GM12874 (cell line): ENCODE measurements around the gene ATG7.

Source experiments
- TF ChIP-seq, protein P1 (sequence below): IDR thresholded peaks from 2 replicates; pipeline ENCODE4 v1.5.1; 2011; ENCODE audit warnings: low read depth, mild to moderate bottlenecking, control low read depth, low read length, moderate library complexity; ENCODE audit not compliant: insufficient read depth

Gene ATG7

DNA sequence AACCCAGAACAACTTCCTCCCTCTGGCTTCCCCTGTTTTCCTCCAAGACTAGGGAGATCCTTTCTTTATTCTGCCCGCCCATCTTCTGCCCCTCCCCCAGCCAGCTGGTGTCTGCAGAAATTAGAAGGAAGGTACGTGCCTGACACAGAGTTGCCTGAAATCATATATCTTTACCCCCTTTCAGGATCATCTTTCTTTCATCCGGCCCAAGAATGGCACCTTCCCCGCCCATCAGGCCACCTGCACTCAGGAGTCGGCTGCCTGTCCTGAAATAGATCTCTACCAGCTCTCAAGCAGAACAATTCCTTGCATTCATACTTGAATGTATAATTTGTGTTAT is 237.8 kb downstream of the ATG7 start:
- TF ChIP-seq, protein P1, sequence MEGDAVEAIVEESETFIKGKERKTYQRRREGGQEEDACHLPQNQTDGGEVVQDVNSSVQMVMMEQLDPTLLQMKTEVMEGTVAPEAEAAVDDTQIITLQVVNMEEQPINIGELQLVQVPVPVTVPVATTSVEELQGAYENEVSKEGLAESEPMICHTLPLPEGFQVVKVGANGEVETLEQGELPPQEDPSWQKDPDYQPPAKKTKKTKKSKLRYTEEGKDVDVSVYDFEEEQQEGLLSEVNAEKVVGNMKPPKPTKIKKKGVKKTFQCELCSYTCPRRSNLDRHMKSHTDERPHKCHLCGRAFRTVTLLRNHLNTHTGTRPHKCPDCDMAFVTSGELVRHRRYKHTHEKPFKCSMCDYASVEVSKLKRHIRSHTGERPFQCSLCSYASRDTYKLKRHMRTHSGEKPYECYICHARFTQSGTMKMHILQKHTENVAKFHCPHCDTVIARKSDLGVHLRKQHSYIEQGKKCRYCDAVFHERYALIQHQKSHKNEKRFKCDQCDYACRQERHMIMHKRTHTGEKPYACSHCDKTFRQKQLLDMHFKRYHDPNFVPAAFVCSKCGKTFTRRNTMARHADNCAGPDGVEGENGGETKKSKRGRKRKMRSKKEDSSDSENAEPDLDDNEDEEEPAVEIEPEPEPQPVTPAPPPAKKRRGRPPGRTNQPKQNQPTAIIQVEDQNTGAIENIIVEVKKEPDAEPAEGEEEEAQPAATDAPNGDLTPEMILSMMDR = no peak

DNA sequence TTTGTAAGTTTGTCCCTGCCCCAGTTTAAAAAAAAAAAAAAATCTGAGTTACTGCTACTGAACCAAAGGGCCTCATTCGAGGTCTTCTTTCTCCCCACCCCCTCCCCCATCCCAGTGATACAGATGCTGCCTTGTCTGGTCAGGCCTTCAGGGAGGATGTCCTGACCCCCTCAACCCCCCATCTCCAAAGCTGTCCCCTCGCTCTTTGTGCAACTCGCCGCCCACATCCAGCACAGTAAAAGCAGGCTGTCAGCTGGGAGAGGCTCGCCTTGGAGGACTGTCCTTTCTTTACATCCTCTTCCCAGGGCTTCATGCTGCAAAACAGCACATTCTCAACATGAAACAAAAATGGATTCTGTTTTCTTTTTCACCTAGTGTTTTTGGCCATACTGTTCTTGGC is 238.2 kb downstream of the ATG7 start:
- TF ChIP-seq, protein P1 = no peak

DNA sequence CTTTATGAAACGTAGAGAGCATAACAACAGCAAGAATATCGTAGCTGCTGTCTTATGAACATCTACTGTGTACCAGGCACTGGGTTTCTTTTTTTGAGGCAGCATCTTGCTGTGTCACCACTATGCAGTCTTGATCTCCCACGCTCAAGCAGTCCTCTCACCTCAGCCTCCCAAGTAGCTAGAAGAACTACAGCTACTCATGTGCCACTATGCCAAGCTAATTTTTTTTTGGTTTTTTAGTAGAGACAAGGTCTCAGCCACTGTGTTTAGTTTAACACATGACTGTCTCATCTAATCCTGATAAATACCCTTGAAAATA is 241.6 kb downstream of the ATG7 start:
- TF ChIP-seq, protein P1 = no peak

DNA sequence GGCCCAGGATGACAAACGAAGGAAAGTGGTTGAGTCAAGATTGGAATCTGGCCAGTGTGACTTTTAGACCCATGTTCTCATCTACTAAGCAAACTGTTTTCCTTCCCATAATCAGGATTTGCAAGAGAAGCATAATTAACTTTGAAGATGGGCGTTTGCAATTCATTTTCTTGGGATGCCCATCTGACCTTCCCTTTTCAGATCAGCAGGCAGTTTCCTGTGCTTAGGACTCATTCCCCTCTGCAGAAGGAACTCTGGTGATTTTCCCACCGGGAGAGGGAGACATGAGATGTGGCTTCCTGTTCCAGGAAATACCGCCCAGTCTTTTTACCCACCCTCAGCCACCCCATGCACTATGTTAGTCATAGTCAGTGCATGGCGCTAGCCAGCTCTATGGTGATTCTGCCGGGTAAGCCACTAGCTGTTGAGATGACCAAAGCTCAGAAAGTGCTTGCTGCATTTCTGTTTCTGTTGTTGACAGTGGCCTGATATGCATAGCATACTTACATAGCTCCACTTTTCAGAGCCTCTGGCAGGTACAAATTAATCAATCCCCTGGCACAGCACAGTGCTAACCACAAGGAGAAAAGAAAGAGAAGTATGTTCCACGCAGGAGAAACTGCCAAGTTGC is 242.1 kb downstream of the ATG7 start:
- TF ChIP-seq, protein P1 = no peak

DNA sequence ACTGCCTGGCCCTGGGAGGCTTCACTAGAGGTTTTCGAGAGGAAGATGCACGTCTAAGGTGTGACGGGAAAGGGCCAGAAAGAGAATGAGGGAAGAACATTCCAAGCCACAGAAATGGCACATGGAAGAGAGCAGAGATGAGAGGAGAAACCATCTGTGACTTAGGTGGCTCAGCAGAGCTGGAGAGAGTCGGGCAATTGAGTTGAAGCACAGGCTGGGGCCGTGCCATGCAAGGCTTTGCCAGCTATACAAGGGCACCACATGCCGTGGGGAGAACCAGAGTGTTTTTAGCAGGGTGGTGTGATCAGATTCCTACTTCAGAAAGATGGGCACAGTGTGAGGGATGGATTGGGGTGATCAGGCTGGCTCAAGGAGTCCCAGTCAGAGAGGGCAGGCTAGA is 245.4 kb downstream of the ATG7 start:
- TF ChIP-seq, protein P1 = no peak

DNA sequence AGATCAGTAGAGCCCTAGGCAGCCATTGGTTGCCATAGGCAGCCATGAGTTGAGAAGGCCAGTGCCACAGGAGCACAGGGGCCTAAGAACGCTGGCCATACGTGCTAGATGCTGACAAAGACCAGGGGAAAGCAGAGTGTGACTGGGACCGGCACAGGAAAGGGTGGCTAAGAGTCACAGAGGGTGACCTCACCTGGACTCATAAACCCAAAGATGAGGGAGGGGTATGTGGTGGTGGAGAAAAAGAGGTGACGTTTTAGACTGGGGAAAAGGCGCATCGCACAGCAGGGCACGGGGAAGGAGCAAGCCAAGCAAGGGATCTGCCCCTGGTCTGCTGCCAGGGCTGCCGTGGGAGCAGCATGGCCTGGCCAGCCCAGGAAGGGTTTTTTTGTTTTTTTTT is 249.0 kb downstream of the ATG7 start:
- TF ChIP-seq, protein P1 = no peak

DNA sequence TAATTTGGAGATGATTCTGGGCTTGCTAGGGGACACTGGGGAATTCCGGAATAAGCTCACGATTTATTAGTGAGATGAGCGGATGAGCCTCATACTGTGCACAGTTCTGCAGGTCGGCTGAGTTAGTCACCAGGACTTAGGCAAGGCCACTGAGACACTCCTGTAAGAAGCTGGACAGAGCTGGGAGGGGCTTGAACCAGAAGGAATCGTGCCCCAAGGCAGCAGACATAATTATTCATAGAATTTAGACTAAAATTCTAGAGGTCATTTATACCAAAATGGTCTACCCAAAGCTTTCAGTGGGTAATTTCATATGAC is 250.2 kb downstream of the ATG7 start:
- TF ChIP-seq, protein P1 = no peak
